ENCODE measurements around the gene JOSD2.

JOSD2 gene, protein sequence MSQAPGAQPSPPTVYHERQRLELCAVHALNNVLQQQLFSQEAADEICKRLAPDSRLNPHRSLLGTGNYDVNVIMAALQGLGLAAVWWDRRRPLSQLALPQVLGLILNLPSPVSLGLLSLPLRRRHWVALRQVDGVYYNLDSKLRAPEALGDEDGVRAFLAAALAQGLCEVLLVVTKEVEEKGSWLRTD

DNA sequence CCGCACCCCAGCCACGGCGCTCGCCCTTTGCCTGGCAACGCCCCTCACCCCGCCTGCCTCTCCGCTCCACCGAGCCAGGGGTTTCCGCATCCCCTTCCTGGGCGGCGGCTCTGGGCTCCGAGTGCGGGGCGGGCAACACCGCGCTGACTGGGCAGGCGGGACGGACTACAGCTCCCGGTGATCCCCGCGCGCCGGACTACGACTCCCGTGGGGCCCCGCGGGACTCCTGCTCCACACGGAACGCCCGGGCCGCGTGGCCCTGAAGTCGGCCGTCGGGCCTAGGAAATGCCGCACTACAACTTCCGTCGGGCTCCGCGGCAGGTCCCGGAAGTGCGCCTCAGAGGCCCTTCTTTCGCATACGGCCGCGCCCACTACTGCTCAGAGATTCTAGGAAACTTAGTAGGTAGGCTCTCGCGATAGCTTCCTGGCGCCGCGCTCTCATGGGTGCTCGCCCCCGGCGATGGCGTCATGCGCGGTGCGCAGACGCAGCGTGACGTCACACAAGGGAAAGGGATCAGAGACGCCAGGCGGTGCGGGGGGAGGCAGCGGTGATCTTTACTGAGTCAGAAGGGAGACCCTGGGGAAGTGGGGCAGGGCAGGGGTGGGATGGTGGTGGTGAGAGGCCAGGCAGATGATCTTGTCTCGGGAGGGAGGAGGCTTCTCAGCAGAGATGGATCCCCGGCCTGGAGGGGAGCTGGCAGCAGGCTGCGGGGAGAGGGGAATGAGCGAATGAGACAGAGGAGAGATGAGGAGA lies at the start of gene JOSD2:
TSS of gene JOSD2 (minus strand) at position 123 of the 754 bp plus-strand sequence. CDS start 760 bp downstream, outside the sequence.
- FAIRE-seq = no peak
- DNase-seq (ENCODE audit: insufficient read length, low spot score) = peak; percentile 96
- TF ChIP-seq, protein P1, sequence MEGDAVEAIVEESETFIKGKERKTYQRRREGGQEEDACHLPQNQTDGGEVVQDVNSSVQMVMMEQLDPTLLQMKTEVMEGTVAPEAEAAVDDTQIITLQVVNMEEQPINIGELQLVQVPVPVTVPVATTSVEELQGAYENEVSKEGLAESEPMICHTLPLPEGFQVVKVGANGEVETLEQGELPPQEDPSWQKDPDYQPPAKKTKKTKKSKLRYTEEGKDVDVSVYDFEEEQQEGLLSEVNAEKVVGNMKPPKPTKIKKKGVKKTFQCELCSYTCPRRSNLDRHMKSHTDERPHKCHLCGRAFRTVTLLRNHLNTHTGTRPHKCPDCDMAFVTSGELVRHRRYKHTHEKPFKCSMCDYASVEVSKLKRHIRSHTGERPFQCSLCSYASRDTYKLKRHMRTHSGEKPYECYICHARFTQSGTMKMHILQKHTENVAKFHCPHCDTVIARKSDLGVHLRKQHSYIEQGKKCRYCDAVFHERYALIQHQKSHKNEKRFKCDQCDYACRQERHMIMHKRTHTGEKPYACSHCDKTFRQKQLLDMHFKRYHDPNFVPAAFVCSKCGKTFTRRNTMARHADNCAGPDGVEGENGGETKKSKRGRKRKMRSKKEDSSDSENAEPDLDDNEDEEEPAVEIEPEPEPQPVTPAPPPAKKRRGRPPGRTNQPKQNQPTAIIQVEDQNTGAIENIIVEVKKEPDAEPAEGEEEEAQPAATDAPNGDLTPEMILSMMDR (IDR thresholded peaks at IDR 0.05; ENCODE audit: insufficient read depth, missing control alignments) = no peak

DNA sequence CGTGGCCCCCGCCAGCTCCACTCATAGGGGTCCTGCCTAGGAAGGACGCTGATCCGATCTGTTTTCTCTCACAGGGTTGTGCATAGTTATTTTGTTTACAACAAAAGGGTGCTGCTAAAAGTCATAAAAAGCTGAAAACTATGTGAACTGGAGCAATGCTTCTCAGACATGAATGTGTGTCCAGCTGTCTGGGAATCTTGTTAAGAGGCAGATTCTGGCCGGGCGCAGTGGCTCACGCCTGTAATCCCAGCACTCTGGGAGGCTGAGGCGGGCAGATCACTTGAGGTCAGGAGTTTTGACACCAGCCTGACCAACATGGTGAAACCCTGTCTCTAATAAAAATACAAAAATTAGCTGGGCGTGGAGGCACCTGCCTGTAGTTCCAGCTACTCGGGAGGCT lies 48.6 kb upstream of the JOSD2 start:
- no peak for DNase-seq (ENCODE audit: insufficient read length, low spot score)
- no peak for FAIRE-seq
- TF ChIP-seq, protein P1 (IDR thresholded peaks at IDR 0.05; ENCODE audit: insufficient read depth, missing control alignments) = no peak

DNA sequence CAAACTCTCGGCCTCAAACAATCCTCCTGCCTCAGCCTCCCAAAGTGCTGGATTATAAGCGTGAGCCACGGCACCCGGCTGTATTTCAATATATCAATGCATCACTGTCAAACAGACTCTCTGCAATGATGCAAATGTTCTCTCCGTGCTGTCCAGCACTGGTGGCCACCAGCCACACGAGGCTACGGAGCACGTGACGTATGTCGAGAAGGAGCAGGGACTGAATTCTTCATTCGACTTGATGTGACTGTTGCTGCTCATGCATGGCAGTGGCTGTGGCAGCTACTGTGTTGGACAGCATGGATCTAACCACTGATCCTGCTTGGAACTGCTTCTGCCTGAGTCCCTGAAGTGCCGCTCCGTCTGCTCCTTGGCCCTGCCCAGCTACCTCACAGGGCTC lies 47.5 kb upstream of the JOSD2 start:
- TF ChIP-seq, protein P1 (IDR thresholded peaks at IDR 0.05; ENCODE audit: insufficient read depth, missing control alignments) = no peak
- DNase-seq (ENCODE audit: insufficient read length, low spot score) = no peak
- FAIRE-seq = no peak

DNA sequence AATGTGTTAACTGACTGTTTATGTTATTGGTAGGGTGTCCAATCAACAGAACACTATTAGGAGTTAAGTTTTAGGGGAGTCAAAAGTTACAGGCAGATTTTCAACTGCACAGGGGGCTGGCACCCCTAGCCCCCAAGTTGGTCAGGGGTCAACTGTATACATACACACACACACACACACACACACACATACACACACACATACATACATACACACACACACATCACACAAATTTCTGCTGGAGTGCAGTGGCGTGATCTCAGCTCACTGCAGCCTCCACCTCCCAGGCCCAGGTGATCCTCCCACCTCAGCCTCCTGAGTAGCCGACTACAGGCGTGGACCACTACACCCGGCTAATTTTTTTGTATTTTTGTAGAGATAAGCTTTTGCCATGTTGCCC lies 47.0 kb upstream of the JOSD2 start:
- FAIRE-seq (no peak), DNase-seq (ENCODE audit: insufficient read length, low spot score) (no peak)
- TF ChIP-seq, protein P1 (IDR thresholded peaks at IDR 0.05; ENCODE audit: insufficient read depth, missing control alignments) = no peak

DNA sequence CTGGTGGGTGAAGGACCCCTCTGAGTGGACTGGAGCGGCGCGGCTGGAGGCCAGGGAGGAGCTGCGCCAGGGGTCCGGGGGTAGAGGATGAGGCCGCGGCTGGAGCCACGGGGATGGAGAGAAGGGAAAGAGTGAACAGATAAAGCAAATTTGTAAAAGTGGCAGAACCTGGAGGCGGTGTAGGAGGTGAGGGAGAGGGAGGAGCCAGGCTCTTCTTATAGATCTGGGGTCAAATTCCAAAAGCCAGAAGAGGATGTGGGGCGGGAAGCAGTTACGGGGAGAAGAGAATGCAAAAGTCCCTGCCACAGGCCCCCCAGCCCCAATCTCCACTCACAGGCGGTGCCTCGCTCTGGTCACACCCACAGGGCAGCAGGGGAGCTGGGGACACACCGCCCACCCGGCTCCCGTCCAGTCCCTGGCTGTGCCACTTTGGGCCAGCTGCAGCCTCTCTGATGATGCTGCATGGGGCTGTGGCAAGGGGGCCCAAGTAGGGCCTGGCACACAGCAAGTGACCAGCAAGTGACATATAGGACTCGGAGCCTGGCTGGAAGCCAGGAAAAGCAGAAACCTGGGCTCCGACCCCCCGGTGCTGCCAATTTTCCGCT lies 46.1 kb upstream of the JOSD2 start:
- FAIRE-seq (no peak), DNase-seq (ENCODE audit: insufficient read length, low spot score) (no peak)
- TF ChIP-seq, protein P1 (IDR thresholded peaks at IDR 0.05; ENCODE audit: insufficient read depth, missing control alignments) = no peak

DNA sequence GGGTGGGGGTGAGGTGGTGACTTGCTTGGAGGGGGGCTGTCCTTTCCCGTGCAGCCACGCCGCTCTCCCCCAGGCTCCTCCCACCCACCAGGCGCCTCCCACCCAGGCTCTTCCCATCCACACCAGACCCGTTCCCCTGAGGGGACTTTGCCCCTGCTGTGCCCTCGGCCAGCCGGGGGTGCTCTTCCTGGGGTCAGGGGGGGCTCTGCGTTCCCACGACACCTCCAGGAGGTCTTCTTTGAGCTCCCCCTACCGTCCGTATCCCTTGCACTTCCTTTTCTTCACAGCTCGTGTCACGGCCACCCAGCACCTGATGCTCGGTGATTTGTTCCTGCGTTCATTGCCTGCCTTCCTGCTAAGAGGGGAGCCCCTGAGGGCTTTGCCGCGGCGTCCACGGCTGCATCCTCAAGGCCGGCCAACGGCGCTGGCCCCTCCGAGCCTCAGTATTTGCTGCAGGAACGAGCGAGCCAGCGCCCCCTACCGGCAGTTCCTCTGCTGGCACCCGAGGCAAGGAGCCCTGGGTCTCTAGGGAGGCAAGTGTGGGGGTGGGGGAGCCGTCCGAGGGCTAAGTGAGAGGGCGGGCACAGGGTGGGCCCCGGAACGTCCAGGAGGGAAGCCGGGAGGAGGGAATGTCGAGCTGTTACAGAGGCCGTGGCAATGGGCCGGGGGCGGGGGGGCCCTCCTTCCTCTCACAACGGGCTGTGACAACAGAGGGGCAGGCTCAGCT lies 45.5 kb upstream of the JOSD2 start:
- FAIRE-seq (no peak), DNase-seq (ENCODE audit: insufficient read length, low spot score) (peak; percentile 96)
- TF ChIP-seq, protein P1 (IDR thresholded peaks at IDR 0.05; ENCODE audit: insufficient read depth, missing control alignments) = peak; percentile 59

Data from D721Med (cell line).